IMR-90 (cell line): ENCODE data around the gene CAPN10. TPM values are rescaled to one million over a fixed set of nuclear protein-coding genes. Genes with fewer than 3 reads are reported as not detected.

Experiments
- ATAC-seq: fragments of 200-7000 bp; cut with Tn5 transposase; 2 replicates; pipeline ENCODE4 v1.9.1; 2020; ENCODE audit warnings: low read depth, mild to moderate bottlenecking, moderate library complexity
- BruUV-seq: library from RNA; stranded (reverse); fragments of 400-500 nt; replicated peaks from 2 replicates; lab custom pipeline; 2021; lab: Mats Ljungman, UMichigan
- CTCF ChIA-PET: fragments of 300-600 bp; formaldehyde crosslinking; extraction: SDS; loops from one replicate; lab custom pipeline; 2021; ENCODE audit warnings: antibody characterized with exemption; lab: Yijun Ruan, JAX
- POLR2A ChIA-PET: fragments of 300-600 bp; sonication (Branson Sonifier 250); formaldehyde crosslinking; loops from one replicate; lab custom pipeline; 2022; ENCODE audit warnings: antibody characterized with exemption; ENCODE audit not compliant: unreplicated experiment; lab: Charles Lee
- DNase-seq: peaks from one replicate; pipeline ENCODE4 v3.0.0; 2013
- H2AFZ ChIP-seq: replicated peaks from 2 replicates; pipeline ENCODE3; 2013; ENCODE audit warnings: low read length, mild to moderate bottlenecking; ENCODE audit not compliant: poor library complexity
- H2AK5ac ChIP-seq: 2 replicates; pipeline ENCODE4 v1.6.1; 2013; ENCODE audit warnings: low read depth, low read length, inconsistent platforms
- H2AK9ac ChIP-seq: replicated peaks from 2 replicates; pipeline ENCODE3; 2013; ENCODE audit warnings: mild to moderate bottlenecking, low read depth, low read length, moderate library complexity; ENCODE audit not compliant: poor library complexity
- H2BK120ac ChIP-seq: 2 replicates; pipeline ENCODE4 v1.6.1; 2013; ENCODE audit warnings: low read depth, low read length, inconsistent platforms
- H2BK15ac ChIP-seq: 3 replicates; pipeline ENCODE4 v1.6.1; 2013; ENCODE audit warnings: low read depth, low read length, inconsistent platforms
- H2BK20ac ChIP-seq: 2 replicates; pipeline ENCODE4 v1.6.1; 2013; ENCODE audit warnings: low read depth, mild to moderate bottlenecking, inconsistent platforms, low read length, moderate library complexity
- H2BK5ac ChIP-seq: 2 replicates; pipeline ENCODE4 v1.6.1; 2013; ENCODE audit warnings: mild to moderate bottlenecking, low read depth, low read length, inconsistent platforms; ENCODE audit not compliant: poor library complexity, severe bottlenecking
- H3K14ac ChIP-seq: replicated peaks from 2 replicates; pipeline ENCODE4 v1.6.1; 2013; ENCODE audit warnings: low read depth, low read length, inconsistent platforms
- H3K18ac ChIP-seq: 2 replicates; pipeline ENCODE4 v1.6.1; 2013; ENCODE audit warnings: low read depth, low read length, control low read depth
- H3K23ac ChIP-seq: 2 replicates; pipeline ENCODE4 v1.6.1; 2013; ENCODE audit warnings: low read depth, low read length, inconsistent platforms
- H3K27ac ChIP-seq: 2 replicates; pipeline ENCODE4 v1.5.1; 2013; ENCODE audit warnings: mild to moderate bottlenecking, control low read depth, low read length; ENCODE audit not compliant: insufficient read depth
- H3K27me3 ChIP-seq: 2 replicates; pipeline ENCODE4 v1.6.1; 2013; ENCODE audit warnings: low read length; ENCODE audit not compliant: control insufficient read depth, insufficient read depth
- H3K36me3 ChIP-seq: 2 replicates; pipeline ENCODE4 v1.6.1; 2013; ENCODE audit warnings: low read length, mixed read lengths; ENCODE audit not compliant: control insufficient read depth, insufficient read depth
- H3K4ac ChIP-seq: 2 replicates; pipeline ENCODE4 v1.6.1; 2013; ENCODE audit warnings: low read depth, low read length, inconsistent platforms
- H3K4me1 ChIP-seq: 2 replicates; pipeline ENCODE4 v1.6.1; 2013; ENCODE audit warnings: low read length, mixed read lengths; ENCODE audit not compliant: control insufficient read depth, insufficient read depth
- H3K4me2 ChIP-seq: 2 replicates; pipeline ENCODE4 v1.6.1; 2013; ENCODE audit warnings: low read depth, mild to moderate bottlenecking, control low read depth, low read length, moderate library complexity
- H3K4me3 ChIP-seq: 2 replicates; pipeline ENCODE4 v1.5.1; 2013; ENCODE audit warnings: low read depth, mild to moderate bottlenecking, control low read depth, low read length, moderate library complexity; ENCODE audit not compliant: insufficient read depth
- H3K56ac ChIP-seq: 2 replicates; pipeline ENCODE4 v1.6.1; 2013; ENCODE audit warnings: low read length, inconsistent platforms; ENCODE audit not compliant: insufficient read depth; ENCODE audit errors: extremely low read depth
- H3K79me1 ChIP-seq, 2 experiments: 2 replicates each; pipeline ENCODE4 v1.6.1; 2013; ENCODE audit warnings: low read length in 2 of 2, inconsistent platforms in 1 of 2, low read depth in 1 of 2
- H3K9ac ChIP-seq: 2 replicates; pipeline ENCODE4 v1.6.1; 2013; ENCODE audit warnings: low read depth, low read length, control low read depth
- H3K9me1 ChIP-seq: 2 replicates; pipeline ENCODE4 v1.6.1; 2013; ENCODE audit warnings: low read length, inconsistent platforms; ENCODE audit not compliant: insufficient read depth
- H3K9me3 ChIP-seq: 2 replicates; pipeline ENCODE4 v1.6.1; 2013; ENCODE audit warnings: low read length; ENCODE audit not compliant: control insufficient read depth, insufficient read depth
- H4K20me1 ChIP-seq: 2 replicates; pipeline ENCODE4 v1.6.1; 2013; ENCODE audit warnings: low read length, inconsistent platforms; ENCODE audit not compliant: insufficient read depth
- H4K5ac ChIP-seq: 2 replicates; pipeline ENCODE4 v1.6.1; 2013; ENCODE audit warnings: mild to moderate bottlenecking, low read depth, low read length, control low read depth
- H4K8ac ChIP-seq, 2 experiments: 2 replicates each; pipeline ENCODE4 v1.6.1; 2013; ENCODE audit warnings: low read depth in 2 of 2, low read length in 2 of 2, control low read depth in 1 of 2, inconsistent platforms in 1 of 2
- H4K91ac ChIP-seq: 2 replicates; pipeline ENCODE4 v1.6.1; 2013; ENCODE audit warnings: low read depth, low read length, inconsistent platforms; ENCODE audit not compliant: insufficient read depth
- CEBPB ChIP-seq: IDR thresholded peaks from 2 replicates; pipeline ENCODE4 v1.6.1; 2012; ENCODE audit warnings: low read depth, low read length, improper control_type of control experiment
- NFE2L2 ChIP-seq: fragments of 150-350 bp; IDR thresholded peaks from 2 replicates; pipeline ENCODE4 v1.6.1; 2016; ENCODE audit warnings: low read depth, mild to moderate bottlenecking, low read length
- POLR2A ChIP-seq: IDR thresholded peaks from 2 replicates; pipeline ENCODE4 v1.6.1; 2012; ENCODE audit warnings: mild to moderate bottlenecking, low read depth, low read length
- RCOR1 ChIP-seq: IDR thresholded peaks from 2 replicates; pipeline ENCODE4 v1.6.1; 2012; ENCODE audit warnings: mild to moderate bottlenecking, low read length, improper control_type of control experiment; ENCODE audit not compliant: insufficient replicate concordance
- WGBS, 2 experiments: methylation state at CpG; one replicate each; pipeline versions ENCODE4 v1.1.5 to v1.1.7; 2013; ENCODE audit warnings: missing lambda C conversion rate in 2 of 2; ENCODE audit not compliant: insufficient read length in 1 of 2; ENCODE audit errors: extremely low coverage in 2 of 2; 5-methylcytosine and 5-hydroxymethylcytosine counted together
- dilution Hi-C: fragments of 300-500 bp; cut with HindIII; formaldehyde crosslinking; loops from one replicate; pipeline ENCODE4 v1.14.3; 2018; ENCODE audit warnings: low sequenced_read_pairs; ENCODE audit not compliant: unreplicated experiment
- in situ Hi-C: fragments of 300-500 bp; cut with MboI; formaldehyde crosslinking; loops from 3 replicates; pipeline ENCODE4 v1.14.3; 2019; ENCODE audit warnings: low sequenced_read_pairs, inconsistent platforms, mixed read lengths
- intact Hi-C: fragments of 100-400 bp; cut with micrococcal nuclease; formaldehyde crosslinking; loops from 2 replicates; pipeline ENCODE4 v1.10.0; 2022
- polyA plus RNA-seq, 3 experiments: library from polyadenylated mRNA; depleted of rRNA; stranded (reverse); fragments of >200 nt; gene quantifications; 2 replicates each; pipeline ENCODE4 v1.2.3, GENCODE V29; 2012; ENCODE audit warnings: low replicate concordance in 1 of 3
- total RNA-seq: library from RNA; depleted of rRNA; stranded (reverse); fragments of >200 nt; gene quantifications from 2 replicates; pipeline ENCODE4 v1.2.3, GENCODE V29; 2012
- TF ChIP-seq, protein P1 (sequence below): fragments of 150-350 bp; IDR thresholded peaks from 2 replicates; pipeline ENCODE4 v1.6.1; 2016; ENCODE audit warnings: low read depth, mild to moderate bottlenecking, low read length, moderate library complexity, borderline replicate concordance

The CAPN10 gene
- total and polyA plus RNA-seq, 2 of the 4 experiments (the other 2 are of a cell fraction): 6.3 to 20.9 TPM

DNA sequence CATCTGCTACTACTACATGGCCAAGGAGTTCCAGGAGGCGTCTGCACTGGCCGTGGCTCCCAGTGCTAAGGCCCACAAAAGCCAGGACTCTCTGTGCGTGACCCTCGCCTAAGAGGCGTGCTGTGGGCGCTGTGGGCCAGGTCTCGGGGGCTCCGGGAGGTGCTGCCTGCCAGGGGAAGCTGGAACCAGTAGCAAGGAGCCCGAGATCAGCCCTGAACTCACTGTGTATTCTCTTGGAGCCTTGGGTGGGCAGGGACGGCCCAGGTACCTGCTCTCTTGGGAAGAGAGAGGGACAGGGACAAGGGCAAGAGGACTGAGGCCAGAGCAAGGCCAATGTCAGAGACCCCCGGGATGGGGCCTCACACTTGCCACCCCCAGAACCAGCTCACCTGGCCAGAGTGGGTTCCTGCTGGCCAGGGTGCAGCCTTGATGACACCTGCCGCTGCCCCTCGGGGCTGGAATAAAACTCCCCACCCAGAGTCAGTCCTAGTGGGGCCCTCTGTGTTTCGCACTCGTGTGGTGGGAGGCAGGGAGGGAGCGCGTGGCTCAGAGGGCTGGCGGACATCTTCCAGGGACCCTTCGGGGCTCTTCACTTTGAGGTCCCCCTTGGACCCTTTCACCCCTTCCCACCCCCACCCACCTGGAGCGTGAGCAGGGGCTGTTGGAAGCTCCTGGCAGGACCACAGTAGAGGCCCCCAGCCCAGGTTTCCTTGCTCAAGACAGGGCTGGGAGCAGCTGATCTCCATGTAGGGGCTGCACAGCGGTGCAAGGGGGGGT, 44.4 kb downstream of the CAPN10 start:
- no peak overlapping the region for H2BK15ac ChIP-seq
- ChIA-PET POLR2A (no interaction called here), CTCF (no interaction called here)
- no peak overlapping the region for H2AK9ac ChIP-seq
- dilution Hi-C loops (no loop called here), intact Hi-C loops (no loop called here), in situ Hi-C loops (no loop called here)
- no peak overlapping the region for H3K23ac ChIP-seq
- H3K4me3 ChIP-seq: no peak overlapping the region
- WGBS, 2 experiments: 71% methylated on average over 7 of the region's 21 CpGs; no CpG with 5 or more reads in 1 of the 2 experiments
- H2AK5ac ChIP-seq: no peak overlapping the region
- H3K9ac ChIP-seq: no peak overlapping the region
- no peak overlapping the region for H4K8ac ChIP-seq
- no peaks in the 10 kb centered on the region for H3K36me3 ChIP-seq
- no peak overlapping the region for H2BK5ac ChIP-seq
- peaks cover 2% of the 10 kb centered on the region; the same call in 1 of the 2 replicates for H3K4me1 ChIP-seq
- TF ChIP-seq NFE2L2 (no peak), RCOR1 (no peak), POLR2A (no peak), CEBPB (no peak)
- TF ChIP-seq, protein P1, sequence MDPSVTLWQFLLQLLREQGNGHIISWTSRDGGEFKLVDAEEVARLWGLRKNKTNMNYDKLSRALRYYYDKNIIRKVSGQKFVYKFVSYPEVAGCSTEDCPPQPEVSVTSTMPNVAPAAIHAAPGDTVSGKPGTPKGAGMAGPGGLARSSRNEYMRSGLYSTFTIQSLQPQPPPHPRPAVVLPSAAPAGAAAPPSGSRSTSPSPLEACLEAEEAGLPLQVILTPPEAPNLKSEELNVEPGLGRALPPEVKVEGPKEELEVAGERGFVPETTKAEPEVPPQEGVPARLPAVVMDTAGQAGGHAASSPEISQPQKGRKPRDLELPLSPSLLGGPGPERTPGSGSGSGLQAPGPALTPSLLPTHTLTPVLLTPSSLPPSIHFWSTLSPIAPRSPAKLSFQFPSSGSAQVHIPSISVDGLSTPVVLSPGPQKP: no peak
- no peaks in the 10 kb centered on the region for H3K79me1 ChIP-seq
- BruUV-seq: no TSS peak
- no peak overlapping the region for H4K91ac ChIP-seq
- H2BK20ac ChIP-seq: no peak overlapping the region
- no peaks in the 10 kb centered on the region for H4K20me1 ChIP-seq
- no peak overlapping the region for H3K4me2 ChIP-seq
- no peak overlapping the region for H3K27ac ChIP-seq
- H3K56ac ChIP-seq: no peak overlapping the region
- no peak overlapping the region for H2BK120ac ChIP-seq
- H3K14ac ChIP-seq: no peak overlapping the region
- H3K9me1 ChIP-seq: no peaks in the 10 kb centered on the region
- peaks cover 11% of the 10 kb centered on the region for H3K9me3 ChIP-seq
- ATAC-seq: no peak
- H3K27me3 ChIP-seq: peaks cover 12% of the 10 kb centered on the region; the same call in 1 of the 2 replicates
- no peak for DNase-seq
- H3K18ac ChIP-seq: no peak overlapping the region
- no peak overlapping the region for H2AFZ ChIP-seq
- H3K4ac ChIP-seq: no peak overlapping the region
- H4K5ac ChIP-seq: no peak overlapping the region
